Ovary (tissue), 9 donors: ENCODE results near the gene HSDL1. TPM values are rescaled to one million over a fixed set of nuclear protein-coding genes. Genes with fewer than 3 reads are reported as not detected.

Source experiments
- DNase-seq, 5 donors: peaks; one replicate each; pipeline ENCODE4 v3.0.0-alpha.2; 2019 to 2020
- H3K27ac ChIP-seq, 2 donors: fragments of 200-600 bp; one replicate each; pipeline versions ENCODE4 v1.5.1 to v1.8.0; 2019 to 2022
- H3K27me3 ChIP-seq: fragments of 200-600 bp; one replicate; pipeline ENCODE4 v1.8.0; 2022
- H3K36me3 ChIP-seq: fragments of 200-600 bp; sonication (generic); one replicate; pipeline ENCODE4 v1.5.1; 2019
- H3K4me1 ChIP-seq: one replicate; pipeline ENCODE4 v1.8.1; 2013; ENCODE audit warnings: mild to moderate bottlenecking, moderate library complexity; ENCODE audit not compliant: insufficient read depth
- H3K4me3 ChIP-seq: fragments of 200-600 bp; sonication (generic); one replicate; pipeline ENCODE4 v1.5.1; 2017
- H3K9me3 ChIP-seq, 2 donors: fragments of 200-600 bp in 1 of 2; sonication (generic) in 1 of 2; one replicate each; pipeline versions ENCODE4 v1.5.1 to v1.8.1; 2013 to 2019; ENCODE audit warnings: mild to moderate bottlenecking in 1 of 2, moderate library complexity in 1 of 2
- CTCF ChIP-seq, 3 donors: fragments of 450-650 bp in 2 of 3; fragments of 200-600 bp in 1 of 3; IDR thresholded peaks; one replicate each; pipeline versions ENCODE4 v1.5.1 to v1.8.0; 2016 to 2022; ENCODE audit warnings: antibody characterized with exemption in 3 of 3, mild to moderate bottlenecking in 1 of 3
- EP300 ChIP-seq: sonication (generic); formaldehyde crosslinking; IDR thresholded peaks from one replicate; pipeline ENCODE4 v1.6.1; 2017; ENCODE audit warnings: antibody characterized with exemption
- POLR2A ChIP-seq: fragments of 450-650 bp; IDR thresholded peaks from one replicate; pipeline ENCODE4 v1.6.1; 2017; ENCODE audit warnings: antibody characterized with exemption, mild to moderate bottlenecking, moderate library complexity
- WGBS, 3 donors: extraction: QIAGEN DNeasy Blood & Tissue Kit in 1 of 3; methylation state at CpG; one replicate each; pipeline versions ENCODE4 v1.1.5 to v1.1.7; 2013 to 2017; 5-methylcytosine and 5-hydroxymethylcytosine counted together
- intact Hi-C, 4 donors: fragments of 100-400 bp; cut with DNase I; formaldehyde crosslinking; loops; one replicate each; pipeline versions ENCODE4 v1.11.0 to v1.15.1; 2022 to 2023
- polyA plus RNA-seq, 2 donors: library from polyadenylated mRNA; stranded (reverse); fragments of 200-250 nt in 1 of 2; fragments of 350-450 nt in 1 of 2; fragmentation: Illumina TruSeq in 1 of 2; extraction: RNeasy Lipid Tissue Mini Kit (QIAGEN cat#74804) in 1 of 2; gene quantifications; one replicate each; pipeline ENCODE4 v1.2.3, GENCODE V29; 2013 to 2014
- total RNA-seq, 7 donors: library from RNA; depleted of rRNA in 2 of 7; stranded (reverse); fragments of >200 nt in 2 of 7; fragmentation: NEBNext Ultra II Directional in 3 of 7; extraction: Animal tissue kit (Norgen Biotek cat#: 25700) in 3 of 7; gene quantifications; one replicate each; pipeline versions ENCODE4 v1.1.0 to v1.2.4, GENCODE V29; 2016 to 2023
- donor health status: DM: no; HTN: no; CAD: no; lungs with moderate emphysema.
- donor health status: DM: no; HTN: no; CAD: no.
- donor health status: Bipolar disorder and iron deficiency.
- donor health status: DM: yes; HTN: yes; CAD: no.
- donor health status: DM: no; HTN: no; CAD: no.
- donor health status: DM: yes; HTN: yes; CAD: no.

The HSDL1 gene
- total and polyA plus RNA-seq, 9 donors = 17.5 to 34.1 (median 27.2) TPM

DNA sequence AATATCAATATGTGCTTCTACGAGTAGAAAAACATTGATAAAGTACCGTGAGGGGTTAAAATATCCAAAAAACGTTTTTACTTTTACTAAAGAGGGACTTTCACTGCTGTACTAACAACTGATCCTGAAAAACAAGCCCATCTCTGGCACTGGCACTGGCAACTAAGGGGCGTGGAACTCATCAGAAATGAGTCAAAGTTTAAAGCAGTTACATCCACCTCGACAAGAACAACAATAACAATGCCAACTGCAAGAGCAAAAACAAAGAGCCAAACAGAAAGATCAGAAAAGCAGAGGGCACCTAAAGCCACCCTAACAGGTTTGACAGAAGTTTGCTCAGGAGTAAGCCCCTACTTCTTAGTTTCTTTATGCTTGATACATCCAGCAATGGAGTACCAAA lies 41.3 kb downstream of the HSDL1 start:
- DNase-seq = no peak
- H3K4me1 ChIP-seq = peaks cover 6% of the 10 kb centered on the region
- 13 to 37% (median 26%) methylated on average over 5 of the region's 5 CpGs for WGBS, 3 donors
- H3K9me3 ChIP-seq = no peaks in the 10 kb centered on the region
- H3K27me3 ChIP-seq = no peaks in the 10 kb centered on the region
- H3K4me3 ChIP-seq = no peak overlapping the region
- H3K36me3 ChIP-seq = no peaks in the 10 kb centered on the region
- TF ChIP-seq POLR2A (no peak), EP300 (no peak), CTCF (IDR thresholded peaks at IDR 0.05) (no peak)
- intact Hi-C loops = no loop called here
- no peak overlapping the region for H3K27ac ChIP-seq

DNA sequence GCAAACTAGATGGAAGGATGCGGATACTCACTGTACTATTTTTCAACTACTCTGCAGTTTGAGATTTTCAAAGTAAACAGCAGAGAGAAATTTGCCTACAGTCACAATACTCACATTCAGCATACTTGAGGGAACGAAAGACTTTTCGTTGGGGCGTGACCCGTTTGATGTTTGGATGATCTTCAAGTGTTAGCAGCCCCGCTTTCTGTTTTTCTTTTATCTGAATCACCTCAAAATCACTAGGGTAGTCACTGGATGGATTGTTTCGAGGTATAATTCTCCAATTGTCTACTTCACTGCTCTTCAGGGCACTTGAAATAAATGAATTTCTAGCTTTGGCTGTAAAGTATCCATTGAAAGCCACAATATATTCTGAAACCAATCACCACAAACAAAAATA lies 46.0 kb downstream of the HSDL1 start:
- no peak overlapping the region for H3K27ac ChIP-seq
- H3K9me3 ChIP-seq = no peaks in the 10 kb centered on the region
- no peaks in the 10 kb centered on the region for H3K27me3 ChIP-seq
- intact Hi-C loops = no loop called here
- WGBS, 3 donors = 93 to 95% (median 94%) methylated on average over 7 of the region's 7 CpGs
- peaks cover 5% of the 10 kb centered on the region for H3K4me1 ChIP-seq
- no peaks in the 10 kb centered on the region for H3K36me3 ChIP-seq
- DNase-seq = no peak
- H3K4me3 ChIP-seq = no peak overlapping the region
- TF ChIP-seq CTCF (IDR thresholded peaks at IDR 0.05) (no peak), EP300 (no peak), POLR2A (no peak)

DNA sequence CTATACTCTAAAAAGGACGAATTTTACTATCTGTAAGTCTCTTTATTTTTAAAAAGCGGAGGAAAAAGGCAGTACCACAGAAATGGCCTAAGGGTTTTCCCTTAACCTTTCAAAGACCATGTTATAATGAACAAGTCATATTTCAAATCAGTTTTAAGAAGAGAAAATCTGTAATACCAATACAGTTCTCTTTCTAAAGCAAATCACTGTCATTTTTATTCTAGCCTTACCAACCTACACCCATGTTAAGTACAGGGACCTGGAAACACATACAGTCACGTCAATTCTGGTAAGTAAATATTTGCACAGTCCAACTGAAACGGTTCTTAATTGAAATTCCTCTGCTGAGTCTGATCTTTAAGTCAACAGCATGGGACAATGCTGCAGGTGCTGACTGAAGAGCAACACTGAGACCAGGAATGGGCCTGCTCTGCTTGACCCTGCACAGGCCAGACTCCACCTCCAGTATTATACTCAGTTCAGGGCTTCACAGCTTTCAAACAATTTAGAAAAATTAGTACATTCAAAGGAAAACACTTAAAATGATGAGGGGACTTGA lies 48.5 kb downstream of the HSDL1 start:
- Histone ChIP-seq H3K9me3 (no peaks in the 10 kb centered on the region), H3K27me3 (no peaks in the 10 kb centered on the region), H3K27ac (no peak overlapping the region), H3K36me3 (no peaks in the 10 kb centered on the region), H3K4me1 (no peaks in the 10 kb centered on the region), H3K4me3 (no peak overlapping the region)
- intact Hi-C loops = no loop called here
- TF ChIP-seq POLR2A (no peak), CTCF (IDR thresholded peaks at IDR 0.05) (no peak), EP300 (no peak)
- DNase-seq = no peak
- WGBS, 3 donors = 75 to 80% (median 79%) methylated on average over 4 of the region's 4 CpGs

DNA sequence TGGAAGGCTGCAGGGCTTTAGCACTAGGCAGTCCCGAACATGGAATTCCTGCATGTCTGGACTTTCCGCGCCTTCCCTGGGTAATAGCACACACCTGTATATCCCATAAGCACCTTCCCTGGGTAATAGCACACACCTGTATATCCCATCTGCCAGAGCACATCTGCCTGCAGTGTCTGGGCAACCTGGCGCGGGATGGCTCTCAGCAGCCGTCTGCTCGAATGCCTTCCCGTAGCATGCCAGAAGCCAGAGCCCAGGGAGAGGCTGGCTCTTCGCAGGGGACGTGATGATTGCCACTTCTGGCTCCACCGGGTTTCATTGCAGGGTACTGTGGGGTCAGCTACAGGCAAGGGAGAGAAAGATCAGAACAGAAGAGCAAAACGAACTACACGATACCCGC lies 49.5 kb downstream of the HSDL1 start:
- WGBS, 3 donors = 89 to 93% (median 92%) methylated on average over 14 of the region's 14 CpGs
- Histone ChIP-seq H3K4me3 (no peak overlapping the region), H3K4me1 (no peaks in the 10 kb centered on the region), H3K27me3 (no peaks in the 10 kb centered on the region), H3K9me3 (no peaks in the 10 kb centered on the region), H3K27ac (no peak overlapping the region), H3K36me3 (peaks cover 3% of the 10 kb centered on the region)
- DNase-seq = no peak
- intact Hi-C loops = no loop called here
- TF ChIP-seq CTCF (IDR thresholded peaks at IDR 0.05) = no peak
- TF ChIP-seq POLR2A = no peak
- TF ChIP-seq EP300 = no peak
